HG02884 (cell line): Measurements from ENCODE around the gene MFN2.
"Not testable (repeated sequence)": the region's sequence is repeated elsewhere in the genome, so short reads cannot be mapped to it uniquely, and the experiment has no call there.

Experiments
- ATAC-seq: cut with Tn5 transposase; IDR thresholded peaks from one replicate; pipeline ENCODE4 v1.9.1; 2021; ENCODE audit warnings: mild to moderate bottlenecking, moderate library complexity; ENCODE audit not compliant: unreplicated experiment

The MFN2 gene

GRCh38 chr1:12044187-12044877 lies 64.1 kb downstream of the MFN2 start:
- not testable (repeated sequence) for ATAC-seq

DNA sequence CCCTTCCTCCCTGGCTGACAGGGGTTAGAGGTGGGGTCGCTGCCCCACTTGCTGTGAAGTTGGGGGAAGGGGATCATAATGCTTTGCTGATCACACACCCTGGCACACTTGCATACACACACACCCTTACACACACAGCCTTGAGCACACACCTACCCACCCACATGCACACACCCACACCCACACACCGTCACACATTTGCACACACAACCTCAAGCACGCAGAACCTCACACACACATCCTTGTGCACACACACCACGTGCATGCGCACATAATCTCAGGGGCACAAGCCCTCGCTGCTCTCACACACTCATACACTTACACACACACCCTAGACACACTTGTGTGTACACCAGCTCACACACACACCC lies 66.5 kb downstream of the MFN2 start:
- no peak for ATAC-seq

- ATAC-seq, result peak; percentile 47
Observed at GRCh38 chr1:12047120-12047876, 67.1 kb downstream of the MFN2 start.

DNA sequence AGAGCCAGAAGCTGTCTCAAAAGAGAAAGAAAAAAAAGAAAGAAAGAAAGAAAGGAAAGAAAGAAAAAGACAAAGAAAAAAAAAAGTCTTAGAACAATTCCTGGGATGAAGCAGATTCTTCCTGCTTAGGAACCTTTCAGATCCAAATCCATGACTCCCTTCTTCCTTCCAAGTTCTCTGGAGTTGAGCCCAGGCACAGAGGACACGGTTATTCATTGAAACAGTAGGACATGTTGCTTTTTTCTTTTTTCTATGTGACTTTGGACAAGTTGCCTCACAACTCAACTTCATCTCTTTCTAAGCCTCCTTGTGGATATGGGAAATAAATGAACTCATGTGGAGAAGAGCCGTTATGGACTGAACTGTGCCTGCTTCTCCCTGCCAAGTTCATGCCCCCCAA lies 68.1 kb downstream of the MFN2 start:
- ATAC-seq, result no peak

DNA sequence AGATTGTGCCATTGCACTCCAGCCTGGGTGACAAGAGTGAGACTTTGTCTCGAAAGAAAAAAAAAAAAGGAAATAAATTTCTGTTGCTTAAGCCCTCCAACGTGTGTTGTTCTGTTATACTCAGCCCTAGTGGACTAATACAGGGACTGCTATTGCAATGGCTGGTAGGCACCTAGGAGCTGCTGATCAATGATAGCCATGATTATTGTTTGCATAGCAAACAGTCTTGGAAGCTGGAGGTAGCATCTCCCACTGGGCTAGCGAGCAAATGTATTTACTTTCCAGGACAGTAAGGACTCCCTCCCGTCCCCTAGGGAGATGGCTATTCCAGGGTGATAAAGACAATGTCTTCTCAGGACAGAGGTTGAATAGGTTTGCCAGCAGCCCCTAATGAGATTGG lies 69.4 kb downstream of the MFN2 start:
- no peak for ATAC-seq

- no peak for ATAC-seq
Observed at GRCh38 chr1:12051361-12051760, 71.1 kb downstream of the MFN2 start.

DNA sequence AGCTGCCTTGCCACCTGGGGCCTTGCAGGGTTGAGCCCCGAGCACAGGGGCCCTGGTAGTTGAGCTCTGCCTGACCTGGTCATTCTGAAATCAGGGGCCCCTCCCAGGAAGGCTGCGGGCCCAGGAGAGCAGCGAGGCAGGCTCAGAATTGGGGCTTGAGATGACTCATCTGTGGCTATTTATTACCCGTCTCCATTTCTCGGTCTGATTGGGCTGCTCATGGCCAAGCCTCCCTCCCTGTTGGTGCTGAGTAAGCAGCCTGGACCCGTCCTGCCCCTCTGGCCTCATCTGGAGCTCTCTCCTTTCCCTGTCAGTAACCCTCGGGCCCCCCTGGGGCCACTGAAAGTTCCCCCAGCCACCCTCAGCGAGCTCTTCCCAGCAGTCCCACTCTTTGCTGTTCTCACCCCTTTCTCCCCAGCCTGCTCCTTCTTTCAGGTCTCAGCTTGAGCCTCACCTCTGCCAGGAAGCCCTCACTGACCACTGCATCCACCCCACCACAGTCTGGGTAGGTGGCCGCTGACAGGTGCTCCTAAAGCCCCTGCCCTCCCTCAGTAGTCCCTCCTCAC lies 71.8 kb downstream of the MFN2 start:
- peak; percentile 68 for ATAC-seq

GRCh38 chr1:12052997-12053686 lies 72.9 kb downstream of the MFN2 start:
- no peak for ATAC-seq

DNA sequence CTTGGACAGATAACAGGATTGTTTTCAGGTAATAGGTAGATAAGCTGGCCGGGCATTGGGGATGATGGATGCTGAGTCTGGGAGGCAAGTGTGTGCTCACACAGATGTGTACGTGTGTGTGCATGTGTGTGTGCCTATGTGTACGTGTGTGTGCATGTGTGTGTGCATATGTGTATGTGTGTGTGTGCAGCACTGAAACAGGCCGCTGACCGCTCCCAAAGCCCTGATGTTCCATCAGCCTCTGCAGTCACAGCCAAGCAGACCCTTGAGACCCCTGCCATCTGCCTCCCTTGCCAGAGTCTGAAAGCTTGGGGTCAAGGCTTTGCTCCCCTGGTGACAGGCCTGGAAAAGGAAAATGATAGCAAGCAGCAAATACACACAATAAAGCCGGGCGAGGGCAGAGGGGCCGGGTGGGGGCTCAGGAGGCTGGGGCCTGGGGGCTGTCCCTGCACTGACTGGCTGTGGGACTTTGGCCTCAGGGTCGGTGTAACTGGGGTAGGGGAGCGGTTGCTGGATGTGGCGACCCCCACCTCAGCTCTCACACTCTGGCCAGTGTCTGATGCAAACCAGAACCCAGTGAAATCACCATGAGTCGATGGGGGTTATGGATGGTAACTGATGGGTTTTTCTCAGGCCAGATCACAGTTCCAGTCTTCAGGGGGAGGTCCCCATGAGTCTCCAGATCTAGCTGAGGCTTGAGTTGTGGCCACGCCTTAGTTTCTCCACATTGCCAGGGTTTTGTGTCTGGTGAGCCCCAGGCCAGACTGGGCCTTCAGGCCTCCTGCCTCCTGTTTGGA lies 73.7 kb downstream of the MFN2 start:
- ATAC-seq, result no peak

DNA sequence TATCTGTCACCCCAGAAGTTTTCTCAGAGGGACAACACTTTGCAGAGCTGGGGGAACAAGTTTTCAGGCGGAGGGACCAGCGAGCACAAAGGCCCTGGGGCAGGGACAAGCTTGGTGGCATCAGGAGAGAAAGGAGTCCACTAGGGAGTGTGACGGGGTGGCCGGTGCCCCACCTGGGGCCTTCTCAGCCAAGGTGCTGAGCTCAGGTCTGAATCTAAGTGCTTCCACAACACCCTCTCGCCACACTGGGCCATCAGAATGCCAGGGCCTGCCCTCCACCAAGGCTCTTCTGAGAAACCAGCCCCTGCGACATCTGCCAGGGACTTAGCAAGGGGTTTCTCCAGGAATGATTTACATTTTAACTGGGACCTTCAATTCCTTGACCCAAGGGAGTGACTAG lies 75.0 kb downstream of the MFN2 start:
- ATAC-seq, result no peak

DNA sequence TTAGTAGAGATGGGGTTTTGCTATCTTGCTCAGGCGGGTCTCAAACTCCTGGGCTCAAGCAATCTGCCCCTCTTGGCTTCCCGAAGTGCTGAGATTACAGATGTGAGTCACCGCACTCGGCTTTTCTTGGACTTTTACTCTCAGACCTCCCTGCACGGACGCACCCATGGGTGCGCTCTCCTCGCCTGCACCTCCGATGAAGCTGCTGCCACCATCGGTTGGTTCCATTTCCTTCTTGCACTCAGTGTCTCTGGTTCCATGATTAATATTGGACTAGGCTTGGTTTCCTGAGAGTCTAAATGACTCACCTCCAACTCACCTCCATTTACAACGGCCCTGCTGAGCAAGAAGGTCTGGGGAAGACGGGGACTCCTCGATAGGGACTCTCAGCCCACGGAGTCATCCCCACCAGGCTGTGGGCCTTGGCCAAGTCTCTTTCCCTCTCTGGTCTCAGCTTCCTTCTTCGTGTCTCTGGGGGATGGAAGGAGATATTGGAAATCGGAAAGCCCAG lies 76.1 kb downstream of the MFN2 start:
- no peak for ATAC-seq

DNA sequence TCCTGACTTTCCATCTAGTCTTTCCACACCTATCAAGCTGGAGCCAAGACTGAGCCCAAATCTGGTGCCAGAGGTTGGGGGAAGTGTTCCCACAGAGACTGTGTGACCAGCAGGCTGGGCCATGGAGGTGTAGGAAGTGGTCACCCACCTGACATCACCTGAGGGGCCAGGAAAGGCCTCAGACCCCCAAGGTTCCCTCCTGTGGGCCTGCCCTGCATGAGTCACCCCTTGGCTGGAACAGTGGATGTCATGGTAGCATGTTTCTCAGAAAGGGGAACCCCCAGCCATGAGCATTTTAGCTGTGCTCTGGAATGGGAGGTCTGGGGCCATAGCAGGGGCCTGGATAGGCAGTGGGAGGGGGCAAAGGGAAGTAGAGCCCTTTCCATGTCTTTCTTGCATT lies 77.1 kb downstream of the MFN2 start:
- ATAC-seq, result no peak

DNA sequence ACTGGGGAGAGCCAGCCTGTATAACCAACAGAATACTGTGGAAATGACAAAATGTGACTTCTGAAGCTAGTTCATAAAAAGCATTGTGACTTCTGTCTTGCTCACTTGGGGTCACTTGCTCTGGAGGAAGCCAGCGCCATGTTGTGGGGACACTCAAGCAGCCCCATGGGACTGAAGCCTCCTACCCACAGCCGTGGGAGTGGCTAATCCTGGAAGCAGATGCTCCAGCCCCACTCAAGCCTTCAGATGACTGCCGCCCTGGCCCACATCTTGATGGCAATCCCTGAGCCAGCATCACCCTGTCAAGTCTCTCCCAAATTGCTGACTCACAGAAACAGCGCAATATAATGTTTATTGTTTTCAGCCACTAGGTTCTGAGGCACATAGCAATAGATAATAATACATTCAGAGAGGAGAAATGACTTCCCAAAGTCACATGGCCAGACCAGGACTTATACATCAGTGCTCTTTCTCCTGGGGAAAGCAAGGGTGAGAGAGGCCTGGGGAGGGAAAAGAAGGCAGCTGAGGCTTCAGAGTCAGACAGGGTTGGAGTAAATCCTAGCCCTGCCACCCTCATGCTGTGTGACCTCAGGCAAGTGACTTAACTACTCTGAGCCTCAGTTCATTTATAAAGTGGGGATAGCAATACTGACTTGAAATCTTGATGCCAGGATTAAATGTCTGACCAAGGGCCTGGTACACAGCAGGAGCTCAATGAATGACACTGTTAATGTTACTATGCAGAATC lies 77.9 kb downstream of the MFN2 start:
- ATAC-seq, result no peak

- ATAC-seq, result no peak
Observed at GRCh38 chr1:12059226-12059625, 79.0 kb downstream of the MFN2 start.

DNA sequence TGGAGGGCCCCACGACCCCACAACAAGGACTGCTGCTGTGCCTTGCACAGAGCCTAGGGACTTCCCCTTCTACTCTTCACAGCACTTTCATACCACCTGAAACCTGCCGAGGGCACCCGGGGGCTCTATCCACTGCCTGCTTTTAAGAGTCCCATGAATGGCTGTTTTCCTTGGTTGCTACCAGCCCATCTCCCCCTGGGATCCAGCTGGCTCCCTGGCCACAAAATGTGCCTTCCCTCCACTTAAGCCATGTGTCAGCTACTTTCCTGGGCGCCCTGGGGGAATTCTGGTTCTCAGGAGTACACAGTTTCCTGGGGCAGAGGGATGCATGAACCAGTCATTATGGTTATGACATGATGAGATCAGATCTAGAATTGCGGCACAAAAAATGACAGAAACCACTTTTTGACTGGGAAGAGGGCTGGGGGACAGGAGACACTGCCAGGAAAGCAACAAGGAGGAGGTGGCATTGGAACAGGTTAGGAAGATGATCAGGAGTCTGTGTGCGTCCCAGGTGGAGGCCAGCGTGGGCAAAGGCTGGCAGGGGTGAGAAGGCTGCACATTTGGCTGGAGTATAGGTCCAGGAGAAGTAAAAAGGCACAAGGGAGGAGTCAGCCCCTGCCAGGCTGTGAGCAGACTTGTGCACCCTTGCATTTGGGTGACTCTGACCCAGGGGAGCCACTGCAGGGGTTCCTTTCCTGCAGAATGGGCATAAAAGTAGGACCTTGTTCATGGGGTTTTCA lies 79.6 kb downstream of the MFN2 start:
- ATAC-seq, result no peak

GRCh38 chr1:12060500-12060899 lies 80.3 kb downstream of the MFN2 start:
- no peak for ATAC-seq
